GM19455 (cell line): ENCODE data around the gene CXCL5.
"Not testable (repeated sequence)": the region's sequence is repeated elsewhere in the genome, so short reads cannot be mapped to it uniquely, and the experiment has no call there.

Experiments used
- ATAC-seq: cut with Tn5 transposase; IDR thresholded peaks from one replicate; pipeline ENCODE4 v1.9.1; 2021; ENCODE audit not compliant: unreplicated experiment

The CXCL5 gene

GRCh38 chr4:73974352-73974751 lies 24.1 kb downstream of the CXCL5 start:
- ATAC-seq, result no peak

GRCh38 chr4:73970945-73971344 lies 27.5 kb downstream of the CXCL5 start:
- no peak for ATAC-seq

DNA sequence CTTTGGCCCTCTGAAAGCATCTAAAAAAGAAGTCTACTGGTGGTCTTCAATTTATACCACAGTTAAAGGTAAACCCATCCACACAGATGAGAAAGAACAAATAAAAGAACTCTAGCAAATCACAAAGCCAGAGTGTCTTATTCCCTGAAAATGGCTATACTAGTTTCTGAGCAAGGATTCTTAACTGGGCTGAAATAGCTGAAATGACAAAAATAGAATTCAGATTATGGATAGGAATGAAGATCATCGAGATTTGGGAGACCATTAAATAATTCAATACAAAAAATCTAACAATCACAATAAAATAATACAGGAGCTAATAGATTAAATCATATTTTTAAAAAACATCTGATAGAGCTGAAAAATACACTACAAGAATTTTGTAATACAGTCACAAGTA lies 28.5 kb downstream of the CXCL5 start:
- no peak for ATAC-seq

- no peak for ATAC-seq
Measured at GRCh38 chr4:73967866-73968265, 30.6 kb downstream of the CXCL5 start.

DNA sequence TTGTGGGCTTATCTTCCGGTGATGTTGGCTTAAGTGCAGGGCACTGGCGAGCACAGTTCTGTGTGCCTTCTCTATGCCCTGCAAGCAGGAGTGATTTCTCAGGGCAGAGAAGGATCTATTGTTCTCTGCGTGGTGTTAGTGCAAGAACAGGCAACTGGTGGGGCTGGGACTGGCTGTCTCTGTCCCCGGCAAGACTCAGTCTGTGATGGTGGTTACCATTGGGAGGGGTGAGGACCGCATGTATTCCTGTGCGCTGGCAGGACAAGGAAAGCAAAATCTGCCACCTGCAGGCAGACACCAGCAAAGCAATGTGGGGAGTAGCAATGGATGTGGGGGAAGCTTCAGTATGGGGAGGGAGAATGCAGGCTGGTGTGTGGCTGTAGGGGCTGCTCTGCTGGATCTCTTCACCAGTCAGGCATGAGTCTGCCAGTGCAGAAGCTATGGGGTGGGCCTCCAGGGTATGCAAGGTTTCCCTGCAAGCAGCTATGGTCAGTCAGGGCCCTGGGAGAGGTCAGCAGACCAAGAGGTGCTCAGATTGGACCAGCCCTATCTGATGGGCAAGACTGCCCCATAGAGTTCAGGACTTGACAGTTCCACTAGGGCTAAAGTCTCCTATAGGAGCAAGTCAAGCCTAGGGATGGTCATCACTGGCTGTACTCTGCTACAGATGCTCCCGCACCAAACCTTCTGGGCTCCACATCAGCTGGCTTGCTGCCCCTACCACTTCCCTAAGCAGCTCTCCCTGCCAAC lies 33.4 kb downstream of the CXCL5 start:
- no peak for ATAC-seq

DNA sequence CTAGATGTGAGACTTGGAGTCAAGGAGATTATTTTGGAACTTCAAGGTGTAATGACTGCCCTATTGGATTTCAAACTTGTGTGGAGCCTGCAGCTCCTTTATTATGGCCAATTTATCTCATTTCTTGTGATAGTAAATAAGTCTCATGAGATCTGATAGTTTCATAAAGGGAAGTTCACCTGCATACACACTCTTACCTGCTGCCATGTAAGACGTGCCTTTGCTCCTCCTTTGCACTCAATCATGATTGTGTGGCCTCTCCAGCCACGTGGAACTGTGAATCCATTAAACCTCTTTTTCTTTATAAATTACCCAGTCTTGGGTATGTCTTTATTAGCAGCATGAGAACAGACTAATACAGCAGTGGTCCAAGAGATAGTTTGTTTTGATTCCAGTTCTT lies 35.8 kb downstream of the CXCL5 start:
- ATAC-seq, result no peak

GRCh38 chr4:73959041-73959440 lies 39.4 kb downstream of the CXCL5 start:
- not testable (repeated sequence) for ATAC-seq

DNA sequence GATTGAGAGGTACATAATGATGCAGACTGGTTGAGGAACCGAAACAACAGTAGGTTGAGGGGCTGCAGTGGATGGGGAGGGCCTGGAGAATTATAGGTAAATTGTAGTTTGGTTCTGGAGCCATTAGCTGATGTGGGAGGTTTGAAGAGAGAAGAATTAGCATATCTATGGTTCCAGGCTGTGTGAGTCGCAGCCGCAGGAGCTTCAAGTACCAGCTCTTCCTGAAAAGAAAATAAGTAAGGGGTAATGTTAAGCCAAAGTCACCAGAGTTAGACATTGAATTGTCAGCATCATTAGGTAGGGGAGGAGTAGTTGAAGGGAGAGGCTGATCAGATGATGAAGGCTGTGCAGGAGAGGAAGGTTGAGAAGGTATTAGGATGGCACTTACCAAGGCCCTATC lies 46.1 kb downstream of the CXCL5 start:
- no peak for ATAC-seq

DNA sequence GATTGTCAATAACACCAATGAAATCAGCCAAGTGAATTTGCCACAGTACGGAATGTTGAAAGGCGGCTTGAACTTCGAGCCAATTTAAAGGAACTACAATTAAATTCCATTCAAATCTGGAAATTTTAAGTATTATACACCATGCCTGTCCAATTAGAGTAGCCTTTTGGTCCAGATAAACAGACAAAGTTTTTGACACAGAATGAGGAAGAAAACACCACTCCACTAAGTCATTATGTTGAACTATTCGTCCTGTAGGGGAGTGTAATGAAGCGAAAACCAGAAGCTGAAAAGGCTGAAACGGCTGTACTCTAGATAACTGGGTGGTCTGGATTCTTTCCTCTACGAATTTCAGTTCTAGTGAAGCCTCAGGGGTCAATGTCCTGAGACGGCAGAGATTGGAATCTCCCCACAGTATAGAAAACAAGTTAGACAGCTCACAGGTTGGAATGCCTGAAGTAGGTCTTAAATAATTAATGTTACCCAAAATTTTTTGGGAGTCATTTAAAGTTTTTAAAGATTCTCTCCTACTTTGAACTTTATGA lies 48.0 kb downstream of the CXCL5 start:
- ATAC-seq, result not testable (repeated sequence)

- no peak for ATAC-seq
Measured at GRCh38 chr4:73948990-73949706, 49.3 kb downstream of the CXCL5 start.

- ATAC-seq, result no peak
Measured at GRCh38 chr4:73948291-73948690, 50.2 kb downstream of the CXCL5 start.

GRCh38 chr4:73947239-73947985 lies 51.1 kb downstream of the CXCL5 start:
- no peak for ATAC-seq

DNA sequence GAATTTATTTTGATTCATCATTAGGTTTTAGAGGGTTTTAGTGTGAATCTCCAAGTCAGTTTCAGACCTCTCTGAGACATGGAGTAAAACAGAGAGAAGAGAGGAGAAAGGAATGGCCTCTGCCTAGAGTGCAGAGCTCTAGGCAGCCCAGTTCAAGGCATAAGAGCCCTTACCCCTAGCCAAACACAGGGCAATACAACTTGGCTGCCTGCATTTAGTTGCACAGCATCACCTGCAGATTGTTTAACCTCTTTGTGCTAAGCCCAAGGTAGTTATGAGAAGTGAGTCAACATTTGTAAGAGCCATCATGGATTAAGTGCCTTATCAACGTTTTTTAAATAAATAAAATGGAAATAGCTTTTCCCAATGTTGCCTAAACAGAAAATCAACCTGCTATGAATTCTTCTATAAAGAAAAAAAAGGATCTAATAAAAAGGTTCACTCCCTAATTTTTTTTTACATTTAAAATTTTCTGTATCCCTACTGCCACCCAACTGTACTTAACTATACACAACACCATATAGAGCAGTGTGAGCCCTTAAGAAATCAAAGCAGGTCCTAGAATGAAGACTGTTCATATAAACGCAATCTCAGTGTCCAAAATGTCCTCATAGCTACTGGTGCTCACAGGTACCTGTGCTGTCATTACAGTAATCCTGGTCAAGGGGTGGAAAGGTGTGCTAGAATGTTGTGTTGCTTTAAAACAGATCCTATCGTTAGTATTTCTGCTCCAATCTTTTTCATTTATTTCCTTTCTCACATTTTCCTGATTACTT lies 52.6 kb downstream of the CXCL5 start:
- ATAC-seq, result no peak
